ENCODE results near the gene TPBGL.
A peak's percentile ranks its signal among the peaks of the same experiment; 100 is the strongest.
"Not testable (repeated sequence)": the region's sequence is repeated elsewhere in the genome, so short reads cannot be mapped to it uniquely, and the experiment has no call there.

TPBGL gene

GRCh38 chr11:75269896-75270295 lies 29.3 kb downstream of the TPBGL start:
- DNase-seq (ENCODE audit: insufficient read length, low spot score) (no peak), FAIRE-seq (no peak)

- no peak for DNase-seq (ENCODE audit: insufficient read length, low spot score)
- FAIRE-seq: peak; percentile 64
These were observed 30.4 kb downstream of the TPBGL start for GRCh38 chr11:75270896-75271418.

GRCh38 chr11:75271730-75272129 lies 31.2 kb downstream of the TPBGL start:
- no peak for FAIRE-seq
- DNase-seq (ENCODE audit: insufficient read length, low spot score): no peak

- no peak for FAIRE-seq
- no peak for DNase-seq (ENCODE audit: insufficient read length, low spot score)
These were observed 31.8 kb downstream of the TPBGL start for GRCh38 chr11:75272391-75272790.

GRCh38 chr11:75272821-75273301 lies 32.3 kb downstream of the TPBGL start:
- no peak for FAIRE-seq
- no peak for DNase-seq (ENCODE audit: insufficient read length, low spot score)

- no peak for FAIRE-seq
- no peak for DNase-seq (ENCODE audit: insufficient read length, low spot score)
These were observed 33.1 kb downstream of the TPBGL start for GRCh38 chr11:75273411-75274391.

GRCh38 chr11:75274716-75275115 lies 34.1 kb downstream of the TPBGL start:
- FAIRE-seq; DNase-seq (ENCODE audit: insufficient read length, low spot score): not testable (repeated sequence)

- FAIRE-seq (no peak), DNase-seq (ENCODE audit: insufficient read length, low spot score) (no peak)
These were observed 35.0 kb downstream of the TPBGL start for GRCh38 chr11:75275581-75275980.

- DNase-seq (ENCODE audit: insufficient read length, low spot score) (no peak), FAIRE-seq (no peak)
These were observed 35.6 kb downstream of the TPBGL start for GRCh38 chr11:75276186-75276585.

GRCh38 chr11:75276686-75277085 lies 36.1 kb downstream of the TPBGL start:
- DNase-seq (ENCODE audit: insufficient read length, low spot score) (no peak), FAIRE-seq (no peak)

- FAIRE-seq: no peak
- no peak for DNase-seq (ENCODE audit: insufficient read length, low spot score)
These were observed 36.7 kb downstream of the TPBGL start for GRCh38 chr11:75277211-75277805.

- FAIRE-seq (no peak), DNase-seq (ENCODE audit: insufficient read length, low spot score) (no peak)
These were observed 37.6 kb downstream of the TPBGL start for GRCh38 chr11:75277991-75278790.

- DNase-seq (ENCODE audit: insufficient read length, low spot score): no peak
These were observed 38.7 kb downstream of the TPBGL start for GRCh38 chr11:75279273-75279672.

GRCh38 chr11:75280227-75280701 lies 39.7 kb downstream of the TPBGL start:
- peak; percentile 95 for FAIRE-seq
- DNase-seq (ENCODE audit: insufficient read length, low spot score): peak; percentile 92

More at GRCh38 chr11:75279273-75279672, 38.7 kb downstream of the TPBGL start:
- no peak for FAIRE-seq

- FAIRE-seq (no peak), DNase-seq (ENCODE audit: insufficient read length, low spot score) (no peak)
These were observed 40.3 kb downstream of the TPBGL start for GRCh38 chr11:75280770-75281468.

- FAIRE-seq: no peak
- no peak for DNase-seq (ENCODE audit: insufficient read length, low spot score)
These were observed 41.0 kb downstream of the TPBGL start for GRCh38 chr11:75281469-75282095.

- DNase-seq (ENCODE audit: insufficient read length, low spot score) (no peak), FAIRE-seq (no peak)
These were observed 42.9 kb downstream of the TPBGL start for GRCh38 chr11:75283391-75283931.

- FAIRE-seq (no peak), DNase-seq (ENCODE audit: insufficient read length, low spot score) (no peak)
These were observed 45.3 kb downstream of the TPBGL start for GRCh38 chr11:75285776-75286360.
